ENCODE measurements around the gene BTBD10. TPM values are rescaled to one million over a fixed set of nuclear protein-coding genes. Genes with fewer than 3 reads are reported as not detected.

Gene BTBD10
- total RNA-seq, 2 experiments from 2014 or later = 23.0 to 23.7 TPM

DNA sequence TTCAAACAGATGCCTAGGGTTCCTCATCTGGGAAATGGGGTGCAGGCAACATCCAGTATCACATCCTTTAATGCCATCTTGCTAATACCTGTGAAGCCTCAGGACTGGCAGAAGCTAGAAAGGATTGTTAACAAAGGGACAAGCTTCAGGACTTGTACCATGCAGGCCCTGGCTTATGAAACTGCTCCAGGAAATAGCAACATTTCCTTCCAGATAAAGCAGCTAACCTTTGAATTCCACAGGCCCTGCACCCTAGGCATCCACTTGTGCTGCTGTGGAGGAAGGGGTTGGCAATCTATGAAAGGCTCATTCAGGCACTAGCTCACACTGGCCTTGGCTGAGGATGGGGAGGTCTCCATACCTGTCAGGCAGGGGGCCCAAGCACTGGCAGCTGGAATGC lies 87.2 kb downstream of the BTBD10 start:
- Histone ChIP-seq H3K27ac (ENCODE audit: low read depth, low read length, poor library complexity, severe bottlenecking) (no peak overlapping the region), H3K9me3 (ENCODE audit: low read length) (no peaks in the 10 kb centered on the region), H3K79me2 (ENCODE audit: insufficient read depth, low read depth, low read length) (no peaks in the 10 kb centered on the region), H3K4me1 (ENCODE audit: insufficient read depth, low read length, poor library complexity, severe bottlenecking) (no peaks in the 10 kb centered on the region), H4K20me1 (ENCODE audit: insufficient read depth, low read length) (no peaks in the 10 kb centered on the region), H3K9me2 (ENCODE audit: insufficient read depth, low read length) (no peaks in the 10 kb centered on the region), H2AFZ (ENCODE audit: low read length) (no peak overlapping the region), H3K4me3 (ENCODE audit: low read depth, low read length, poor library complexity, severe bottlenecking) (no peak overlapping the region), H3K4me2 (ENCODE audit: low read length) (no peak overlapping the region), H3K36me3 (ENCODE audit: insufficient read depth, low read length) (no peaks in the 10 kb centered on the region)
- ChIA-PET CTCF (ENCODE audit: unreplicated experiment) (no interaction called here), POLR2A (no interaction called here)
- no TSS peak for BruUV-seq (replicated peaks)
- TF ChIP-seq, protein P1, sequence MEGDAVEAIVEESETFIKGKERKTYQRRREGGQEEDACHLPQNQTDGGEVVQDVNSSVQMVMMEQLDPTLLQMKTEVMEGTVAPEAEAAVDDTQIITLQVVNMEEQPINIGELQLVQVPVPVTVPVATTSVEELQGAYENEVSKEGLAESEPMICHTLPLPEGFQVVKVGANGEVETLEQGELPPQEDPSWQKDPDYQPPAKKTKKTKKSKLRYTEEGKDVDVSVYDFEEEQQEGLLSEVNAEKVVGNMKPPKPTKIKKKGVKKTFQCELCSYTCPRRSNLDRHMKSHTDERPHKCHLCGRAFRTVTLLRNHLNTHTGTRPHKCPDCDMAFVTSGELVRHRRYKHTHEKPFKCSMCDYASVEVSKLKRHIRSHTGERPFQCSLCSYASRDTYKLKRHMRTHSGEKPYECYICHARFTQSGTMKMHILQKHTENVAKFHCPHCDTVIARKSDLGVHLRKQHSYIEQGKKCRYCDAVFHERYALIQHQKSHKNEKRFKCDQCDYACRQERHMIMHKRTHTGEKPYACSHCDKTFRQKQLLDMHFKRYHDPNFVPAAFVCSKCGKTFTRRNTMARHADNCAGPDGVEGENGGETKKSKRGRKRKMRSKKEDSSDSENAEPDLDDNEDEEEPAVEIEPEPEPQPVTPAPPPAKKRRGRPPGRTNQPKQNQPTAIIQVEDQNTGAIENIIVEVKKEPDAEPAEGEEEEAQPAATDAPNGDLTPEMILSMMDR (conservative IDR thresholded peaks at IDR 0.05; ENCODE audit: low read length) = no peak
- no peak for TF ChIP-seq EZH2phosphoT487 (IDR thresholded peaks at IDR 0.05; ENCODE audit: borderline replicate concordance, low read depth, low read length)
- DNase-seq (ENCODE audit: low spot score) = no peak
- intact Hi-C loops (cut with micrococcal nuclease; ENCODE audit: unreplicated experiment) = no loop called here

DNA sequence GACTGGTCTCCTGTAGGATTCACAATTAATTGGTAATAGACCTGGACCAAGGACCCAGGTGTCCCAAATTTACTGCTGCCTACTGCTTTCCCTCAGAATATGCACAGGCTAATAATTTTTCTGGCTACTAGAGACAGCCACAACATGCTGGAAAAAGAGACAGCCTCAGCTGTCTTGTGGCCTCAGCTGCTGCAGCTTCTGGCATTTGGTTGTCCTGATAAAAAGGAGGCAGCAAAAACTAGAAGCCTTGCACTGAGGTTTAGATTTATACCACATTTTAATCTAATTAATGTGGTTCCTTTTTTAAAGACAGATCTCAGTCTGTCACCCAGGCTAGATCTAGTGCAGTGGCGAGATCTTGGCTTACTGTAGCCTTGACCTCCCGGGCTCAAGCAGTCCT lies 89.8 kb downstream of the BTBD10 start:
- ChIA-PET CTCF (ENCODE audit: unreplicated experiment) (no interaction called here), POLR2A (no interaction called here)

DNA sequence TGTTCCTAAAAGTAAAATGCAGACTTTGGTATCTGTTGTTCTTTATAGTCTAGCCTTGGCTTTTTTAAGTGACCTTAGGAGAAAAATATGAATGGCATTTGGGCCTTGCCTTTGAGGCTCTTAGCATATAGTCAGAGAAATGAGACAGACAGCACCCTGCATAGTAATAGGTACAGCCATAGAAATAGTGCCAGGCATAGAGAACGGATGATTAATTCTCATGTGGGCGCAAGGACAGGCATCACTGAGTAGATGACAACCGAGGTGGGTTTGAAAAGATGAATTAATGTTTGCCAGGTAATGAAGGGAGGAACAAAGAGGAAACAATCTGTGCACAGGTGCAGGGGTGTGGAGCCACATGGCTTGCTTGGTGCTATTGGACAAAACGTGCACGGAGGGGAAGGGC lies 95.0 kb downstream of the BTBD10 start:
- Histone ChIP-seq H4K20me1 (ENCODE audit: insufficient read depth, low read length) (no peaks in the 10 kb centered on the region), H3K36me3 (ENCODE audit: insufficient read depth, low read length) (no peaks in the 10 kb centered on the region), H3K4me1 (ENCODE audit: insufficient read depth, low read length, poor library complexity, severe bottlenecking) (no peaks in the 10 kb centered on the region), H3K27ac (ENCODE audit: low read depth, low read length, poor library complexity, severe bottlenecking) (no peak overlapping the region), H3K9me3 (ENCODE audit: low read length) (no peaks in the 10 kb centered on the region), H3K4me3 (ENCODE audit: low read depth, low read length, poor library complexity, severe bottlenecking) (no peak overlapping the region), H2AFZ (ENCODE audit: low read length) (no peak overlapping the region), H3K79me2 (ENCODE audit: insufficient read depth, low read depth, low read length) (no peaks in the 10 kb centered on the region), H3K4me2 (ENCODE audit: low read length) (no peak overlapping the region), H3K9me2 (ENCODE audit: insufficient read depth, low read length) (no peaks in the 10 kb centered on the region)
- ChIA-PET CTCF (ENCODE audit: unreplicated experiment) (no interaction called here), POLR2A (interaction anchor here (0.7 kb wide), 1 partner anchor 37 kb away, joined by 3 read pairs; no protein-coding TSS in a partner anchor)
- no peak for TF ChIP-seq EZH2phosphoT487 (IDR thresholded peaks at IDR 0.05; ENCODE audit: borderline replicate concordance, low read depth, low read length)
- TF ChIP-seq, protein P1 (conservative IDR thresholded peaks at IDR 0.05; ENCODE audit: low read length) = no peak
- intact Hi-C loops (cut with micrococcal nuclease; ENCODE audit: unreplicated experiment) = no loop called here
- no peak for DNase-seq (ENCODE audit: low spot score)
- no TSS peak for BruUV-seq (replicated peaks)

More for the DNA sequence above, 89.8 kb downstream of the BTBD10 start:
- no peak overlapping the region for H3K27ac ChIP-seq (ENCODE audit: low read depth, low read length, poor library complexity, severe bottlenecking)
- no peak overlapping the region for H3K4me3 ChIP-seq (ENCODE audit: low read depth, low read length, poor library complexity, severe bottlenecking)
- no peak overlapping the region for H3K4me2 ChIP-seq (ENCODE audit: low read length)
- no peaks in the 10 kb centered on the region for H3K4me1 ChIP-seq (ENCODE audit: insufficient read depth, low read length, poor library complexity, severe bottlenecking)
- H3K36me3 ChIP-seq (ENCODE audit: insufficient read depth, low read length) = no peaks in the 10 kb centered on the region
- BruUV-seq (replicated peaks) = no TSS peak
- H3K9me3 ChIP-seq (ENCODE audit: low read length) = no peaks in the 10 kb centered on the region
- H4K20me1 ChIP-seq (ENCODE audit: insufficient read depth, low read length) = no peaks in the 10 kb centered on the region
- H2AFZ ChIP-seq (ENCODE audit: low read length) = no peak overlapping the region
- H3K79me2 ChIP-seq (ENCODE audit: insufficient read depth, low read depth, low read length) = no peaks in the 10 kb centered on the region
- intact Hi-C loops (cut with micrococcal nuclease; ENCODE audit: unreplicated experiment) = no loop called here
- no peak for TF ChIP-seq EZH2phosphoT487 (IDR thresholded peaks at IDR 0.05; ENCODE audit: borderline replicate concordance, low read depth, low read length)
- TF ChIP-seq, protein P1 (conservative IDR thresholded peaks at IDR 0.05; ENCODE audit: low read length) = no peak
- DNase-seq (ENCODE audit: low spot score) = no peak
- H3K9me2 ChIP-seq (ENCODE audit: insufficient read depth, low read length) = no peaks in the 10 kb centered on the region

Data from OCI-LY7 (cell line).